22Rv1 (cell line): ENCODE results near the gene HS1BP3.

Experiments used
- ZFX ChIP-seq: fragments of 450-650 bp; IDR thresholded peaks from 2 replicates; pipeline ENCODE4 v1.6.1; 2017; ENCODE audit warnings: antibody characterized with exemption, borderline replicate concordance
- TF ChIP-seq, protein P1 (sequence below): fragments of 450-650 bp; IDR thresholded peaks from 2 replicates; pipeline ENCODE4 v1.5.1; 2017; ENCODE audit warnings: mild to moderate bottlenecking

DNA sequence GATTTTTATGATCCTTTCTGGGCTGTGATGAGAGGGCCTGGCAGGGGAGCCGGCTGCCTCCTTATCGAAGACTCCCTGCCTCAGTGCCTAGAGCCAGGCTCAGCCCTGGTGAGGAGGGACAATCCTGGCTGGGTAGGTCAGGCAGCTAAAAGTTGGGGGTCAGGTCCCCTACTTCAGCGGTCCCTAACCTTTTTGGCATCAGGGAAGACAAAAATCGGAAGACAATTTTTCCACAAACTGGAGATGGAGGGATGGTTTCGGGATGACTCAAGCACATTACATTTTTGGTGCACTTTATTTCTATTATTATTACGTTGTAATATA lies 53.1 kb downstream of the HS1BP3 start:
- TF ChIP-seq, protein P1, sequence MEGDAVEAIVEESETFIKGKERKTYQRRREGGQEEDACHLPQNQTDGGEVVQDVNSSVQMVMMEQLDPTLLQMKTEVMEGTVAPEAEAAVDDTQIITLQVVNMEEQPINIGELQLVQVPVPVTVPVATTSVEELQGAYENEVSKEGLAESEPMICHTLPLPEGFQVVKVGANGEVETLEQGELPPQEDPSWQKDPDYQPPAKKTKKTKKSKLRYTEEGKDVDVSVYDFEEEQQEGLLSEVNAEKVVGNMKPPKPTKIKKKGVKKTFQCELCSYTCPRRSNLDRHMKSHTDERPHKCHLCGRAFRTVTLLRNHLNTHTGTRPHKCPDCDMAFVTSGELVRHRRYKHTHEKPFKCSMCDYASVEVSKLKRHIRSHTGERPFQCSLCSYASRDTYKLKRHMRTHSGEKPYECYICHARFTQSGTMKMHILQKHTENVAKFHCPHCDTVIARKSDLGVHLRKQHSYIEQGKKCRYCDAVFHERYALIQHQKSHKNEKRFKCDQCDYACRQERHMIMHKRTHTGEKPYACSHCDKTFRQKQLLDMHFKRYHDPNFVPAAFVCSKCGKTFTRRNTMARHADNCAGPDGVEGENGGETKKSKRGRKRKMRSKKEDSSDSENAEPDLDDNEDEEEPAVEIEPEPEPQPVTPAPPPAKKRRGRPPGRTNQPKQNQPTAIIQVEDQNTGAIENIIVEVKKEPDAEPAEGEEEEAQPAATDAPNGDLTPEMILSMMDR, result no peak
- no peak for TF ChIP-seq ZFX
